Activated gamma-delta T cell (primary cell): Measurements from ENCODE around the gene STX8.
"Not testable (repeated sequence)": the region's sequence is repeated elsewhere in the genome, so short reads cannot be mapped to it uniquely, and the experiment has no call there.

Experiments used
- DNase-seq: peaks from one replicate; lab custom pipeline; 2025; lab: John Stamatoyannopoulos, UW

Gene STX8

GRCh38 chr17:9339958-9340357, 235.7 kb downstream of the STX8 start:
- no peak for DNase-seq

GRCh38 chr17:9339482-9339881, 236.1 kb downstream of the STX8 start:
- DNase-seq = not testable (repeated sequence)

GRCh38 chr17:9336817-9337216, 238.8 kb downstream of the STX8 start:
- no peak for DNase-seq

GRCh38 chr17:9334536-9335446, 240.8 kb downstream of the STX8 start:
- no peak for DNase-seq

GRCh38 chr17:9332132-9332494, 243.5 kb downstream of the STX8 start:
- DNase-seq = no peak

- no peak for DNase-seq
Measured at GRCh38 chr17:9331279-9332131, 244.1 kb downstream of the STX8 start.

GRCh38 chr17:9330611-9331271, 244.9 kb downstream of the STX8 start:
- DNase-seq = no peak

GRCh38 chr17:9330141-9330540, 245.5 kb downstream of the STX8 start:
- no peak for DNase-seq

GRCh38 chr17:9329251-9329921, 246.2 kb downstream of the STX8 start:
- no peak for DNase-seq

- DNase-seq = no peak
Measured at GRCh38 chr17:9324864-9325263, 250.8 kb downstream of the STX8 start.

GRCh38 chr17:9322326-9322725, 253.3 kb downstream of the STX8 start:
- DNase-seq = no peak

GRCh38 chr17:9321890-9322289, 253.7 kb downstream of the STX8 start:
- no peak for DNase-seq

- no peak for DNase-seq
Measured at GRCh38 chr17:9315360-9315759, 260.3 kb downstream of the STX8 start.

- no peak for DNase-seq
Measured at GRCh38 chr17:9313346-9313745, 262.3 kb downstream of the STX8 start.

GRCh38 chr17:9309216-9309615, 266.4 kb downstream of the STX8 start:
- DNase-seq = no peak

GRCh38 chr17:9308069-9308468, 267.6 kb downstream of the STX8 start:
- DNase-seq = no peak

GRCh38 chr17:9307313-9307998, 268.2 kb downstream of the STX8 start:
- no peak for DNase-seq

GRCh38 chr17:9306086-9306485, 269.5 kb downstream of the STX8 start:
- DNase-seq = no peak

- DNase-seq = no peak
Measured at GRCh38 chr17:9299695-9300094, 275.9 kb downstream of the STX8 start.

- no peak for DNase-seq
Measured at GRCh38 chr17:9298776-9299295, 276.8 kb downstream of the STX8 start.

GRCh38 chr17:9298135-9298534, 277.5 kb downstream of the STX8 start:
- DNase-seq = no peak
